A549 (cell line): ENCODE measurements around the gene ADORA1. TPM values are rescaled to one million over a fixed set of nuclear protein-coding genes. Genes with fewer than 3 reads are reported as not detected.

Source experiments
- ATAC-seq, 2 experiments: fragments of 200-7000 bp in 1 of 2; fragments of >200 bp in 1 of 2; cut with Nextera tagmentation in 1 of 2; cut with Tn5 transposase in 1 of 2; 3 replicates each; pipeline versions ENCODE4 v1.8.0 to v1.9.1; 2018 to 2020; ENCODE audit warnings: mild to moderate bottlenecking in 1 of 2, moderate library complexity in 1 of 2
- CTCF ChIA-PET: fragments of 300-600 bp; sonication (Branson Sonifier 250); formaldehyde crosslinking; extraction: SDS; loops from one replicate; lab custom pipeline; 2021; ENCODE audit warnings: antibody characterized with exemption, inconsistent platforms; lab: Yijun Ruan, JAX
- POLR2A ChIA-PET: fragments of 350-600 bp; formaldehyde crosslinking; extraction: SDS; loops from one replicate; lab custom pipeline; 2021; ENCODE audit warnings: antibody characterized with exemption, inconsistent platforms; lab: Yijun Ruan, JAX
- DNase-seq, 2 experiments: peaks; one replicate each; pipeline versions ENCODE4 v3.0.0 to v3.0.0-alpha.2; 2011 to 2016; ENCODE audit warnings: low read depth in 1 of 2, low spot score in 1 of 2
- FAIRE-seq: peaks from 2 replicates; lab custom pipeline; 2011; peaks lifted over from hg19 to GRCh38; lab: Jason Lieb, UNC
- H3K27ac ChIP-seq, 2 experiments: fragments of >200 bp; sonication (Bioruptor Twin); formaldehyde crosslinking; 3 replicates each; pipeline ENCODE4 v1.5.1; 2016 to 2017
- H3K4me1 ChIP-seq: fragments of >200 bp; sonication (Bioruptor Twin); formaldehyde crosslinking; 3 replicates; pipeline ENCODE4 v1.6.1; 2016
- H3K4me2 ChIP-seq: fragments of >200 bp; sonication (Bioruptor Twin); formaldehyde crosslinking; 3 replicates; pipeline ENCODE4 v1.6.1; 2016
- H3K4me3 ChIP-seq: fragments of >200 bp; sonication (Bioruptor Twin); formaldehyde crosslinking; 3 replicates; pipeline ENCODE4 v1.5.1; 2016
- H3K9me3 ChIP-seq: fragments of >200 bp; sonication (Bioruptor Twin); formaldehyde crosslinking; 3 replicates; pipeline ENCODE4 v1.6.1; 2016
- ATOH8 ChIP-seq: fragments of 250-450 bp; sonication (Bioruptor Pico); IDR thresholded peaks from 2 replicates; pipeline ENCODE4 v1.5.0; 2020; ENCODE audit warnings: low read depth, mild to moderate bottlenecking, moderate library complexity
- BCL3 ChIP-seq: fragments of >200 bp; sonication (Bioruptor Twin); formaldehyde crosslinking; IDR thresholded peaks from 3 replicates; pipeline ENCODE4 v1.6.1; 2016
- BHLHE40 ChIP-seq: IDR thresholded peaks from 2 replicates; pipeline ENCODE4 v1.6.1; 2012; ENCODE audit warnings: low read depth, low read length, inconsistent platforms
- CBX2 ChIP-seq: fragments of 200-600 bp; sonication (generic); IDR thresholded peaks from 2 replicates; pipeline ENCODE4 v1.6.1; 2016; ENCODE audit warnings: low read depth, mild to moderate bottlenecking, borderline replicate concordance
- CBX8 ChIP-seq: fragments of 200-600 bp; sonication (generic); IDR thresholded peaks from 2 replicates; pipeline ENCODE4 v1.6.1; 2016
- CHD2 ChIP-seq: fragments of 150-350 bp; IDR thresholded peaks from 2 replicates; pipeline ENCODE4 v1.6.1; 2014; ENCODE audit warnings: low read length; ENCODE audit not compliant: partially characterized antibody
- CHD4 ChIP-seq: fragments of 200-600 bp; sonication (generic); IDR thresholded peaks from 2 replicates; pipeline ENCODE4 v1.6.1; 2016; ENCODE audit warnings: antibody characterized with exemption, mild to moderate bottlenecking, borderline replicate concordance
- EHF ChIP-seq: fragments of 250-450 bp; sonication (Bioruptor Pico); IDR thresholded peaks from 2 replicates; pipeline ENCODE4 v1.5.0; 2020; ENCODE audit warnings: mild to moderate bottlenecking
- EP300 ChIP-seq, 2 experiments: fragments of >200 bp; sonication (Bioruptor Twin); formaldehyde crosslinking; IDR thresholded peaks; 2 replicates in 1 of 2; 3 replicates in 1 of 2; pipeline ENCODE4 v1.6.1; 2016 to 2017
- ESRRA ChIP-seq: fragments of 150-350 bp; IDR thresholded peaks from 2 replicates; pipeline ENCODE4 v1.6.1; 2014; ENCODE audit warnings: mild to moderate bottlenecking, low read length, borderline replicate concordance
- FOSB ChIP-seq: fragments of 250-450 bp; sonication (Bioruptor Pico); IDR thresholded peaks from 2 replicates; pipeline ENCODE4 v1.5.0; 2020; ENCODE audit warnings: mild to moderate bottlenecking, moderate library complexity
- FOSL2 ChIP-seq, 2 experiments: fragments of 450-650 bp in 1 of 2; fragments of >200 bp in 1 of 2; sonication (Bioruptor Twin) in 1 of 2; formaldehyde crosslinking; IDR thresholded peaks; 2 replicates each; pipeline versions ENCODE4 v1.5.0 to v1.6.1; 2016 to 2020; ENCODE audit warnings: mild to moderate bottlenecking in 1 of 2, moderate library complexity in 1 of 2
- HDAC2 ChIP-seq: fragments of 200-600 bp; sonication (generic); IDR thresholded peaks from 2 replicates; pipeline ENCODE4 v1.6.1; 2016
- HEYL ChIP-seq: fragments of 250-450 bp; sonication (Bioruptor Pico); IDR thresholded peaks from 2 replicates; pipeline ENCODE4 v1.8.0; 2021; ENCODE audit warnings: mild to moderate bottlenecking, moderate library complexity
- HOXB13 ChIP-seq: fragments of 250-450 bp; sonication (Bioruptor Pico); IDR thresholded peaks from 2 replicates; pipeline ENCODE4 v1.5.0; 2020; ENCODE audit warnings: low read depth, mild to moderate bottlenecking, moderate library complexity
- JUNB ChIP-seq: fragments of >200 bp; sonication (Bioruptor Twin); formaldehyde crosslinking; IDR thresholded peaks from 2 replicates; pipeline ENCODE4 v1.6.1; 2016
- KDM1A ChIP-seq: fragments of 200-600 bp; sonication (generic); IDR thresholded peaks from 2 replicates; pipeline ENCODE4 v1.6.1; 2016; ENCODE audit warnings: low read depth, mild to moderate bottlenecking
- KDM5A ChIP-seq: fragments of 200-600 bp; sonication (generic); IDR thresholded peaks from 2 replicates; pipeline ENCODE4 v1.6.1; 2016; ENCODE audit warnings: antibody characterized with exemption, mild to moderate bottlenecking
- MAZ ChIP-seq: fragments of 150-350 bp; IDR thresholded peaks from 2 replicates; pipeline ENCODE4 v1.6.1; 2014; ENCODE audit warnings: antibody characterized with exemption, low read depth, low read length, borderline replicate concordance
- PBX3 ChIP-seq: IDR thresholded peaks from 2 replicates; pipeline ENCODE4 v1.6.1; 2012
- PHF8 ChIP-seq: fragments of 200-600 bp; sonication (generic); IDR thresholded peaks from 2 replicates; pipeline ENCODE4 v1.6.1; 2016; ENCODE audit warnings: low read depth, mild to moderate bottlenecking, antibody characterized with exemption, moderate library complexity, borderline replicate concordance
- POLR2AphosphoS2 ChIP-seq: conservative IDR thresholded peaks from 2 replicates; pipeline ENCODE4 v1.6.1; 2012; ENCODE audit warnings: low read length, improper control_type of control experiment, inconsistent platforms
- RAD21 ChIP-seq, 2 experiments: fragments of >200 bp in 1 of 2; sonication (Bioruptor Twin) in 1 of 2; formaldehyde crosslinking in 1 of 2; IDR thresholded peaks in 1 of 2; conservative IDR thresholded peaks in 1 of 2; 2 replicates in 1 of 2; 3 replicates in 1 of 2; pipeline ENCODE4 v1.6.1; 2012 to 2018; ENCODE audit warnings: inconsistent platforms in 1 of 2
- RARB ChIP-seq: fragments of 250-450 bp; sonication (Bioruptor Pico); IDR thresholded peaks from 2 replicates; pipeline ENCODE4 v1.8.0; 2021; ENCODE audit warnings: mild to moderate bottlenecking, moderate library complexity
- RCOR1 ChIP-seq: fragments of 150-350 bp; IDR thresholded peaks from 2 replicates; pipeline ENCODE4 v1.6.1; 2014; ENCODE audit warnings: antibody characterized with exemption, low read length, low read depth
- RFX5 ChIP-seq: fragments of 450-650 bp; IDR thresholded peaks from 2 replicates; pipeline ENCODE4 v1.7.1; 2014; ENCODE audit warnings: antibody characterized with exemption, mild to moderate bottlenecking, moderate library complexity
- TFCP2L1 ChIP-seq: fragments of 250-450 bp; sonication (Bioruptor Pico); IDR thresholded peaks from 2 replicates; pipeline ENCODE4 v1.5.0; 2021; ENCODE audit warnings: mild to moderate bottlenecking
- ZNF302 ChIP-seq: fragments of 250-450 bp; sonication (Bioruptor Pico); IDR thresholded peaks from 2 replicates; pipeline ENCODE4 v1.9.0; 2021; ENCODE audit warnings: inconsistent platforms, mild to moderate bottlenecking, moderate library complexity
- WGBS: methylation state at CpG from one replicate; pipeline ENCODE4 v1.1.6; 2017; ENCODE audit errors: missing lambda C conversion rate; 5-methylcytosine and 5-hydroxymethylcytosine counted together
- polyA plus RNA-seq, 4 experiments: library from polyadenylated mRNA; depleted of rRNA in 3 of 4; stranded (reverse); fragments of >200 nt; fragmentation: RNase III in 1 of 4; extraction: RNeasy Plus Mini Kit Qiagen cat#74134 plus additional on column Dnase treatment in 1 of 4; gene quantifications; 2 replicates in 3 of 4; 3 replicates in 1 of 4; pipeline ENCODE4 v1.2.3, GENCODE V29; 2011 to 2017

Gene ADORA1
- polyA plus RNA-seq, 2 of the 4 experiments (the other 2 are of a cell fraction): 0.48 to 2.4 TPM

GRCh38 chr1:203113308-203113707, 14.2 kb upstream of the ADORA1 start:
- no peaks in the 10 kb centered on the region; the same call in 2 of the 3 replicates for H3K9me3 ChIP-seq
- ChIA-PET POLR2A (no interaction called here), CTCF (interaction anchor here (0.7 to 10.1 kb wide), 11 partner anchors 8 to 154 kb away, joined by 3 to 292 read pairs (median 5); no protein-coding TSS in a partner anchor)
- no peak overlapping the region for H3K27ac ChIP-seq
- 0 out of 3 replicates have a peak, but pooled peaks cover 4% of the 10 kb centered on the region for H3K4me1 ChIP-seq
- WGBS: 53% methylated on average over 4 of the region's 4 CpGs
- DNase-seq (no peak), FAIRE-seq (no peak)
- H3K4me2 ChIP-seq: no peak overlapping the region
- TF ChIP-seq CHD4 (no peak), KDM5A (no peak), HEYL (CRISPR knock-in tag) (no peak), ATOH8 (CRISPR knock-in tag) (no peak), PBX3 (no peak), RAD21 (conservative IDR thresholded peaks at IDR 0.05 in 1 of 2, IDR thresholded peaks at IDR 0.05 in 1 of 2) (no peak), RCOR1 (no peak), MAZ (no peak), EP300 (IDR thresholded peaks at IDR 0.05) (no peak), POLR2AphosphoS2 (no peak), BHLHE40 (no peak), RARB (CRISPR knock-in tag) (no peak)
- TF ChIP-seq, all 56 proteins: peak for 0
- H3K4me3 ChIP-seq: no peak overlapping the region
- no peak for ATAC-seq

GRCh38 chr1:203114202-203114601, 13.3 kb upstream of the ADORA1 start:
- H3K9me3 ChIP-seq: no peaks in the 10 kb centered on the region; the same call in 2 of the 3 replicates
- no peak for DNase-seq
- CTCF ChIA-PET: interaction anchor here (1.3 to 10.1 kb wide), 4 partner anchors 12 to 153 kb away, joined by 6 to 292 read pairs (median 9); no protein-coding TSS in a partner anchor
- 10% methylated on average over 7 of the region's 7 CpGs for WGBS
- TF ChIP-seq ESRRA (no peak), HOXB13 (CRISPR knock-in tag) (no peak), CBX8 (no peak), ZNF302 (CRISPR knock-in tag) (no peak), HEYL (CRISPR knock-in tag) (no peak)
- H3K4me1 ChIP-seq: 0 out of 3 replicates have a peak, but pooled peaks cover 4% of the 10 kb centered on the region
- no peak for ATAC-seq
- H3K27ac ChIP-seq: no peak overlapping the region
- no peak overlapping the region for H3K4me2 ChIP-seq
- FAIRE-seq: no peak
- H3K4me3 ChIP-seq: no peak overlapping the region
- POLR2A ChIA-PET: no interaction called here

GRCh38 chr1:203116091-203116820, 11.3 kb upstream of the ADORA1 start:
- no peak for ATAC-seq
- POLR2A ChIA-PET: no interaction called here
- no peaks in the 10 kb centered on the region; the same call in 2 of the 3 replicates for H3K9me3 ChIP-seq
- no peak overlapping the region for H3K27ac ChIP-seq
- H3K4me3 ChIP-seq: no peak overlapping the region
- DNase-seq: no peak
- WGBS: 23% methylated on average over 10 of the region's 10 CpGs
- no peak for FAIRE-seq
- 0 out of 3 replicates have a peak, but pooled peaks cover 4% of the 10 kb centered on the region for H3K4me1 ChIP-seq
- CTCF ChIA-PET: interaction anchor here (1.6 to 10.1 kb wide), 8 partner anchors 8 to 153 kb away, joined by 4 to 292 read pairs (median 60); partner anchors contain the start of genes ADORA1 and MYBPH
- H3K4me2 ChIP-seq: no peak overlapping the region
- no peak for TF ChIP-seq HEYL (CRISPR knock-in tag)
- TF ChIP-seq HDAC2: no peak
- no peak for TF ChIP-seq FOSL2 (IDR thresholded peaks at IDR 0.05)
- no peak for TF ChIP-seq FOSL2 (CRISPR knock-in tag; IDR thresholded peaks at IDR 0.05)
- no peak for TF ChIP-seq JUNB
- TF ChIP-seq EHF (CRISPR knock-in tag): no peak
- TF ChIP-seq BCL3: no peak
- TF ChIP-seq CHD2: no peak
- TF ChIP-seq RAD21 (conservative IDR thresholded peaks at IDR 0.05 in 1 of 2, IDR thresholded peaks at IDR 0.05 in 1 of 2): no peak
- no peak for TF ChIP-seq RFX5
- TF ChIP-seq FOSB (CRISPR knock-in tag): no peak
- no peak for TF ChIP-seq CBX2
- TF ChIP-seq PBX3: no peak
- TF ChIP-seq TFCP2L1 (CRISPR knock-in tag): no peak
- no peak for TF ChIP-seq CBX8
- TF ChIP-seq PHF8: no peak
- TF ChIP-seq KDM1A: no peak
